Kidney epithelial cell (primary cell): ENCODE measurements around the gene CBLN3. TPM values are rescaled to one million over a fixed set of nuclear protein-coding genes. Genes with fewer than 3 reads are reported as not detected.

Experiments
- DNase-seq: peaks from one replicate; pipeline ENCODE4 v3.0.0-alpha.2; 2010; ENCODE audit warnings: low read depth
- H3K27me3 ChIP-seq: 2 replicates; pipeline ENCODE4 v1.6.0; 2011; ENCODE audit warnings: low read length; ENCODE audit not compliant: control insufficient read depth, insufficient read depth
- H3K36me3 ChIP-seq: 2 replicates; pipeline ENCODE4 v1.5.1; 2011; ENCODE audit warnings: low read length; ENCODE audit not compliant: control insufficient read depth, insufficient read depth
- H3K4me3 ChIP-seq: 2 replicates; pipeline ENCODE4 v1.5.1; 2011; ENCODE audit warnings: low read depth, mild to moderate bottlenecking, control low read depth, low read length
- CTCF ChIP-seq: IDR thresholded peaks from 2 replicates; pipeline ENCODE4 v1.5.1; 2011; ENCODE audit warnings: mild to moderate bottlenecking, moderate library complexity, low read length, control low read depth, inconsistent platforms; ENCODE audit not compliant: insufficient read depth, poor library complexity, severe bottlenecking
- total RNA-seq: library from RNA; depleted of rRNA; stranded (reverse); fragments of >200 nt; gene quantifications from 2 replicates; pipeline ENCODE4 v1.2.3, GENCODE V29; 2015

Gene CBLN3
- total RNA-seq, 1 donor from 2014 or later: 0.88 TPM

GRCh38 chr14:24416254-24416931, 13.1 kb downstream of the CBLN3 start:
- TF ChIP-seq CTCF: no peak
- no peaks in the 10 kb centered on the region for H3K27me3 ChIP-seq
- no peak overlapping the region for H3K4me3 ChIP-seq
- no peaks in the 10 kb centered on the region for H3K36me3 ChIP-seq
- no peak for DNase-seq

GRCh38 chr14:24415421-24416253, 13.8 kb downstream of the CBLN3 start:
- TF ChIP-seq CTCF: no peak

GRCh38 chr14:24414732-24415420, 14.6 kb downstream of the CBLN3 start:
- DNase-seq: no peak
- Histone ChIP-seq H3K36me3 (no peaks in the 10 kb centered on the region), H3K27me3 (no peaks in the 10 kb centered on the region), H3K4me3 (no peak overlapping the region)
- no peak for TF ChIP-seq CTCF

More at GRCh38 chr14:24415421-24416253, 13.8 kb downstream of the CBLN3 start:
- H3K36me3 ChIP-seq: no peaks in the 10 kb centered on the region
- no peak overlapping the region for H3K4me3 ChIP-seq
- no peaks in the 10 kb centered on the region for H3K27me3 ChIP-seq
- no peak for DNase-seq

- no peak for DNase-seq
- Histone ChIP-seq H3K27me3 (no peaks in the 10 kb centered on the region), H3K4me3 (no peak overlapping the region), H3K36me3 (no peaks in the 10 kb centered on the region)
- no peak for TF ChIP-seq CTCF
Measured at GRCh38 chr14:24414077-24414476, 15.4 kb downstream of the CBLN3 start.

- H3K27me3 ChIP-seq: no peaks in the 10 kb centered on the region
- no peak overlapping the region for H3K4me3 ChIP-seq
- DNase-seq: no peak
- no peaks in the 10 kb centered on the region for H3K36me3 ChIP-seq
- TF ChIP-seq CTCF: peak; percentile 65
Measured at GRCh38 chr14:24411443-24412389, 17.8 kb downstream of the CBLN3 start.
